ENCODE results near the gene PAEP. TPM values are rescaled to one million over a fixed set of nuclear protein-coding genes. Genes with fewer than 3 reads are reported as not detected.
"Not testable (repeated sequence)": the region's sequence is repeated elsewhere in the genome, so short reads cannot be mapped to it uniquely, and the experiment has no call there.

The PAEP gene
- total RNA-seq, 1 experiment from 2014 or later, result not detected

- no peak for TF ChIP-seq CTCF (IDR thresholded peaks at IDR 0.05; ENCODE audit: unreplicated experiment)
- Mint-ChIP-seq H3K36me3 (ENCODE audit: insufficient read depth, unreplicated experiment) (no peaks in the 10 kb centered on the region), H3K27ac (ENCODE audit: low read depth, unreplicated experiment) (no peak overlapping the region), H3K4me1 (ENCODE audit: insufficient read depth, unreplicated experiment) (no peaks in the 10 kb centered on the region), H3K9me3 (ENCODE audit: unreplicated experiment) (no peaks in the 10 kb centered on the region), H3K27me3 (ENCODE audit: insufficient read depth, unreplicated experiment) (peaks cover 31% of the 10 kb centered on the region), H3K4me3 (ENCODE audit: unreplicated experiment) (no peak overlapping the region)
- ChIA-PET CTCF (interaction anchor here (0.6 to 1.2 kb wide), 2 partner anchors 72 to 94 kb away, joined by 3 to 4 read pairs; no protein-coding TSS in a partner anchor), POLR2A (no interaction called here)
- no peak for DNase-seq (ENCODE audit: unreplicated experiment)
- intact Hi-C loops (cut with micrococcal nuclease), result no loop called here
- BruUV-seq (replicated peaks), result no TSS peak
Measured at GRCh38 chr9:135531096-135531495, 30.5 kb upstream of the PAEP start.

DNA sequence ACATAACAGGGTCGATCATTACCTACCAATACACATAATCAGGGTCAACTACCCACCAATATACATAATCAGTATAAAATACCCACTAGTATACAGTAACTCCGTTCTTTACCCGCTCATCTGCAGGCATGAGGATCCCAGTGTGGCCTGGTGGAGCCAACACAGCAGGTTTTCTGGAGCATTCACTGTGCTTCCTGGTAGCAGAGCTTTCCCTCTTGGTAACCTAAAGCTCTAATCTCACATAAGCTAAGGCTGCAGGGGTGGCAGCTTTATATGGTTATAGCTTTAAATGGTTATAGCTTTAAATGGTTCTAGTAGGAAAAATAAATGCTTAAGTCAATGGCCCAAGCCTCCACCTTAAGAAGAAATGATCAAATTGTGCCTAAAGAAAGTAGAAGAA is 28.4 kb upstream of the PAEP start:
- CTCF ChIA-PET, result no interaction called here
- no peak for TF ChIP-seq CTCF (IDR thresholded peaks at IDR 0.05; ENCODE audit: unreplicated experiment)
- no peak overlapping the region for H3K27ac Mint-ChIP-seq (ENCODE audit: low read depth, unreplicated experiment)
- H3K4me3 Mint-ChIP-seq (ENCODE audit: unreplicated experiment), result no peak overlapping the region
- H3K27me3 Mint-ChIP-seq (ENCODE audit: insufficient read depth, unreplicated experiment), result peaks cover 51% of the 10 kb centered on the region
- H3K9me3 Mint-ChIP-seq (ENCODE audit: unreplicated experiment), result no peaks in the 10 kb centered on the region
- H3K4me1 Mint-ChIP-seq (ENCODE audit: insufficient read depth, unreplicated experiment), result no peaks in the 10 kb centered on the region
- DNase-seq (ENCODE audit: unreplicated experiment), result no peak
- no TSS peak for BruUV-seq (replicated peaks)
- POLR2A ChIA-PET, result no interaction called here
- intact Hi-C loops (cut with micrococcal nuclease), result no loop called here
- H3K36me3 Mint-ChIP-seq (ENCODE audit: insufficient read depth, unreplicated experiment), result no peaks in the 10 kb centered on the region

GRCh38 chr9:135533674-135534073 is 27.9 kb upstream of the PAEP start:
- no peak for DNase-seq (ENCODE audit: unreplicated experiment)
- H3K9me3 Mint-ChIP-seq (ENCODE audit: unreplicated experiment), result no peaks in the 10 kb centered on the region
- no TSS peak for BruUV-seq (replicated peaks)
- CTCF ChIA-PET, result no interaction called here
- POLR2A ChIA-PET, result no interaction called here
- no peak overlapping the region for H3K27ac Mint-ChIP-seq (ENCODE audit: low read depth, unreplicated experiment)
- H3K4me3 Mint-ChIP-seq (ENCODE audit: unreplicated experiment), result no peak overlapping the region
- TF ChIP-seq CTCF (IDR thresholded peaks at IDR 0.05; ENCODE audit: unreplicated experiment), result no peak
- H3K27me3 Mint-ChIP-seq (ENCODE audit: insufficient read depth, unreplicated experiment), result peaks cover 57% of the 10 kb centered on the region
- no peaks in the 10 kb centered on the region for H3K36me3 Mint-ChIP-seq (ENCODE audit: insufficient read depth, unreplicated experiment)
- intact Hi-C loops (cut with micrococcal nuclease), result no loop called here
- no peaks in the 10 kb centered on the region for H3K4me1 Mint-ChIP-seq (ENCODE audit: insufficient read depth, unreplicated experiment)

DNA sequence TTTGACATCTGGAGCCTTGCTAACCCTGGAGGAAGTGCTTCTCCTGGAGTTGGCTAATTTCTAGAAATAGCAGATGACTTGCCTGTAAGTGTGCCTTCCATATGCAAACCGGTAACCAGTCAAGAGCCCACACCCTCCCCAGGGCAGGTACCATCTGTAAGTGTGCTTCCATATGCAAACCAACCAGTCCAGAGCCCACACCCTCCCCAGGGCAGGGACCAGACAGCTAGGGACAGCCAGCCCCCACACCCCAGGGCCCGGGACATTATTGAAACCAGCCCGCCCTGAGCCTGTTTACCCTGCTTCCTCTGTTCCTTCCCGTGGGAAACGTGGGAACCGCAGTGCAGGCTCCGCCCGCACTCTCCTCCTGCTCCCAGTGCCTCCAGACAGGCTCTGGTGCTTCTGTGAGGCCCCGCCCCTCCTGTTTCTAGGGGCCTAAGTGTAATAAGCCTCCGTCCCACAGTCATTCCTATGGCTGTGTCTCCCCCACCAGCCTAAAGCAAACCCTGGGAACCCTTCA is 27.3 kb upstream of the PAEP start:
- H3K4me1 Mint-ChIP-seq (ENCODE audit: insufficient read depth, unreplicated experiment); POLR2A ChIA-PET; H3K9me3 Mint-ChIP-seq (ENCODE audit: unreplicated experiment); BruUV-seq (replicated peaks); CTCF ChIA-PET; H3K36me3 Mint-ChIP-seq (ENCODE audit: insufficient read depth, unreplicated experiment); H3K4me3 Mint-ChIP-seq (ENCODE audit: unreplicated experiment); H3K27ac Mint-ChIP-seq (ENCODE audit: low read depth, unreplicated experiment); DNase-seq (ENCODE audit: unreplicated experiment); intact Hi-C loops (cut with micrococcal nuclease): not testable (repeated sequence)
- peaks cover 62% of the 10 kb centered on the region for H3K27me3 Mint-ChIP-seq (ENCODE audit: insufficient read depth, unreplicated experiment)

DNA sequence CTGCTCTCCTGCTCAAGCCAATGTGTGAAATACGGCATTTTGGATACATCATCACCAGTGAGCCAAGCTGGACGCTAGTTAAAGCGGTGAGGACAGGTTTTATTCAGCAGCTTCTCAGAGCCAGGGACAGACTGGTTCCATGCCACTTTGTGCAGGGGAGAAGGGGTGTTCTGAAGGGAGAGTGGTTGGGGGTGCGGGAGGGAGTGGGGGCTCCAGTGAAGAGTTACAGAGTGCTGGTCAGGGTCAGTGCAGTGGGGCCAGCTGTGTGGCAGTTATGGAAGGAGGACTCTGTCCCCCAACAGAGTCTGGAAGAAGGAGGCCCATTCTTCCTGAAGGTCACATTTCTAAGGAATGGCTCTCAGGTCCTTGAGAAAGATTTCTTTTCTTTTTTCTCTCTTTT is 26.7 kb upstream of the PAEP start:
- H3K9me3 Mint-ChIP-seq (ENCODE audit: unreplicated experiment); DNase-seq (ENCODE audit: unreplicated experiment); intact Hi-C loops (cut with micrococcal nuclease); H3K36me3 Mint-ChIP-seq (ENCODE audit: insufficient read depth, unreplicated experiment); CTCF ChIA-PET; H3K27ac Mint-ChIP-seq (ENCODE audit: low read depth, unreplicated experiment); H3K4me1 Mint-ChIP-seq (ENCODE audit: insufficient read depth, unreplicated experiment); H3K4me3 Mint-ChIP-seq (ENCODE audit: unreplicated experiment); POLR2A ChIA-PET; BruUV-seq (replicated peaks): not testable (repeated sequence)
- H3K27me3 Mint-ChIP-seq (ENCODE audit: insufficient read depth, unreplicated experiment), result peaks cover 68% of the 10 kb centered on the region

- BruUV-seq (replicated peaks); POLR2A ChIA-PET; H3K9me3 Mint-ChIP-seq (ENCODE audit: unreplicated experiment); DNase-seq (ENCODE audit: unreplicated experiment); H3K36me3 Mint-ChIP-seq (ENCODE audit: insufficient read depth, unreplicated experiment); H3K4me3 Mint-ChIP-seq (ENCODE audit: unreplicated experiment); H3K27ac Mint-ChIP-seq (ENCODE audit: low read depth, unreplicated experiment); H3K4me1 Mint-ChIP-seq (ENCODE audit: insufficient read depth, unreplicated experiment); CTCF ChIA-PET; intact Hi-C loops (cut with micrococcal nuclease): not testable (repeated sequence)
- H3K27me3 Mint-ChIP-seq (ENCODE audit: insufficient read depth, unreplicated experiment), result peaks cover 68% of the 10 kb centered on the region
Measured at GRCh38 chr9:135535631-135536030, 25.9 kb upstream of the PAEP start.
